ENCODE results near the gene PDXDC1.
"Not testable (repeated sequence)": the region's sequence is repeated elsewhere in the genome, so short reads cannot be mapped to it uniquely, and the experiment has no call there.

GRCh38 chr16:15144092-15144631 is 169.3 kb downstream of the PDXDC1 start:
- TF ChIP-seq EZH2phosphoT487 (IDR thresholded peaks at IDR 0.05; ENCODE audit: borderline replicate concordance, low read length); EZH2 (IDR thresholded peaks at IDR 0.05; ENCODE audit: low read length, unreplicated experiment); CTCF (conservative IDR thresholded peaks at IDR 0.05; ENCODE audit: low read depth, low read length): not testable (repeated sequence)
